ENCODE data around the gene WEE1. TPM values are rescaled to one million over a fixed set of nuclear protein-coding genes. Genes with fewer than 3 reads are reported as not detected.

The WEE1 gene
- total RNA-seq = 28.3 and 32.2 TPM in 2 replicates

DNA sequence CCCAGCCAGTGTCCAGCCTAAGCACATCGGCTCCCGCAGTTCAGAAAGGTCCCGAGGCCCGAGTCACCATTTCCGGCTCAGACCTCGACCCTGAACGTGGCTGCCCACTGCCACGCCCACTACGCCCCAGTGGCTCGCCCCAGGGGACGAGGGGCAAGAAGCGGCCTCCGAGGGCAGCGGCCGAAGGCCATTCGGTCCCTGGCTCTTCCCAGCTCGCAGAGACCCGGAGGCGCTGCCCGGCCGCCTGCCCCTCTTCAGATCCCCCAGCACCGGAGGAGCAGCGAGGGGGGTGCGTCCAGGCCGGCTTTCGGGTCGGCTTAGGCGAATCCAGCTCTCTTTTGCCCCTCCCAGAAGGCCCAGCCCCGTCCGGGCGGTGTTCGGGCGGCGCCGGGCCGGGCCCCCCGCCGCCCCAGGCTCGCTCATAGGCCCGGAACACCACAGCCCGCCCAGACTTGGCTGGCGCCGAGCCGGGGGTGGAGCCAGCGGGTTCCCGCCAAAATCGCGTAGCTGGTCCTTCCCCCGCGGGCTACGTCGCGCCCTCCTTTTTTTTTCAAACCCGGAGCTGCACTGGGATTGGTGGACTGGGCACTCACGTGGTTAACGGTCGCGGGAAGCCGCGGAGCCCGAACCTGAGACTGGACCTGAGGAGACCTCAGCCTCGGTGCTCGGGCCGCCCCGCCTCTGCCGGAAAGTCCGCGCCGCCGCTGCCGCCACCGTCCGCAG, at the start of gene WEE1:
WEE1 (plus strand) TSS at position 619 of the 723 bp plus-strand sequence. CDS start 264 bp downstream, outside the sequence.
- H3K36me3 ChIP-seq (ENCODE audit: insufficient read depth, low read length) = peaks cover 17% of the 10 kb centered on the region
- no peaks in the 10 kb centered on the region for H3K9me3 ChIP-seq (ENCODE audit: low read depth, low read length)
- TF ChIP-seq, protein P1, sequence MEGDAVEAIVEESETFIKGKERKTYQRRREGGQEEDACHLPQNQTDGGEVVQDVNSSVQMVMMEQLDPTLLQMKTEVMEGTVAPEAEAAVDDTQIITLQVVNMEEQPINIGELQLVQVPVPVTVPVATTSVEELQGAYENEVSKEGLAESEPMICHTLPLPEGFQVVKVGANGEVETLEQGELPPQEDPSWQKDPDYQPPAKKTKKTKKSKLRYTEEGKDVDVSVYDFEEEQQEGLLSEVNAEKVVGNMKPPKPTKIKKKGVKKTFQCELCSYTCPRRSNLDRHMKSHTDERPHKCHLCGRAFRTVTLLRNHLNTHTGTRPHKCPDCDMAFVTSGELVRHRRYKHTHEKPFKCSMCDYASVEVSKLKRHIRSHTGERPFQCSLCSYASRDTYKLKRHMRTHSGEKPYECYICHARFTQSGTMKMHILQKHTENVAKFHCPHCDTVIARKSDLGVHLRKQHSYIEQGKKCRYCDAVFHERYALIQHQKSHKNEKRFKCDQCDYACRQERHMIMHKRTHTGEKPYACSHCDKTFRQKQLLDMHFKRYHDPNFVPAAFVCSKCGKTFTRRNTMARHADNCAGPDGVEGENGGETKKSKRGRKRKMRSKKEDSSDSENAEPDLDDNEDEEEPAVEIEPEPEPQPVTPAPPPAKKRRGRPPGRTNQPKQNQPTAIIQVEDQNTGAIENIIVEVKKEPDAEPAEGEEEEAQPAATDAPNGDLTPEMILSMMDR (IDR thresholded peaks at IDR 0.05; ENCODE audit: extremely low read depth, low read depth, low read length) = no peak
- peaks cover 46% of the 10 kb centered on the region for H3K79me2 ChIP-seq (ENCODE audit: insufficient read depth, low read length)
- H3K27me3 ChIP-seq (ENCODE audit: insufficient read depth, low read length) = no peaks in the 10 kb centered on the region
- peak; percentile 97 for DNase-seq (ENCODE audit: insufficient read length, low spot score, missing footprints)
- H3K4me1 ChIP-seq (ENCODE audit: insufficient read depth, low read length) = peaks cover 45% of the 10 kb centered on the region
- no peaks in the 10 kb centered on the region for H4K20me1 ChIP-seq (ENCODE audit: insufficient read depth, low read length)
- peak within 1 kb of the TSS; percentile 90 for H3K4me3 ChIP-seq (ENCODE audit: insufficient read depth, low read length)
- peak within 1 kb of the TSS; percentile 81 for H2AFZ ChIP-seq (ENCODE audit: low read length)
- peak within 1 kb of the TSS; percentile 96 for H3K27ac ChIP-seq (ENCODE audit: low read depth, low read length)
- H3K4me2 ChIP-seq (ENCODE audit: insufficient read depth, low read length) = peak within 1 kb of the TSS; percentile 100

- H3K27me3 ChIP-seq (ENCODE audit: insufficient read depth, low read length) = no peaks in the 10 kb centered on the region
- no peaks in the 10 kb centered on the region for H3K9me3 ChIP-seq (ENCODE audit: low read depth, low read length)
- peak; percentile 37 for DNase-seq (ENCODE audit: insufficient read length, low spot score, missing footprints)
- peaks cover 5% of the 10 kb centered on the region for H3K36me3 ChIP-seq (ENCODE audit: insufficient read depth, low read length)
- H3K4me3 ChIP-seq (ENCODE audit: insufficient read depth, low read length) = no peak overlapping the region
- H4K20me1 ChIP-seq (ENCODE audit: insufficient read depth, low read length) = no peaks in the 10 kb centered on the region
- H3K79me2 ChIP-seq (ENCODE audit: insufficient read depth, low read length) = no peaks in the 10 kb centered on the region
- H3K4me1 ChIP-seq (ENCODE audit: insufficient read depth, low read length) = peaks cover 32% of the 10 kb centered on the region
- TF ChIP-seq, protein P1 (IDR thresholded peaks at IDR 0.05; ENCODE audit: extremely low read depth, low read depth, low read length) = no peak
- H3K4me2 ChIP-seq (ENCODE audit: insufficient read depth, low read length) = no peak overlapping the region
- H3K27ac ChIP-seq (ENCODE audit: low read depth, low read length) = no peak overlapping the region
- H2AFZ ChIP-seq (ENCODE audit: low read length) = no peak overlapping the region
These were observed 49.5 kb upstream of the WEE1 start for GRCh38 chr11:9524001-9524400.

DNA sequence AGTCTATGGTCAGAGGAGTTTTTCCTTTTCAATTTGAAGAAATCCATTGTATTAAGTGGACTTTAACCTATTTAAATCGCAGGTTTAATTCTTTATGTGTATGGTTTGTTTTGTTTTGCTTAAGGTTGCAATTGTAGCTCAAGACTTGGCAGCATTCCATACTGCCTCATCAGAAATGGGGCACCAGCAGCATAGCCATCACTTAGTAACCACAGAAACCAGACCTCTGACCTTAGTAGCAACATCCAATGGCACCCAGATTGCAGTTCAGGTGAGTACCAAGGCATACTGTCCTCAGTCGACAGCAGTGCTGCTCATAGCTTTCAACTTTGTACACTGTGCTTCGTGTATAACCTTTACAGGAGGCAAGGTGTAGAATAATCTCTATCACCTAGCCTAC, 48.4 kb upstream of the WEE1 start:
- DNase-seq (ENCODE audit: insufficient read length, low spot score, missing footprints) = no peak
- TF ChIP-seq, protein P1 (IDR thresholded peaks at IDR 0.05; ENCODE audit: extremely low read depth, low read depth, low read length) = no peak
- Histone ChIP-seq H3K4me2 (ENCODE audit: insufficient read depth, low read length) (no peak overlapping the region), H3K36me3 (ENCODE audit: insufficient read depth, low read length) (peaks cover 5% of the 10 kb centered on the region), H2AFZ (ENCODE audit: low read length) (no peak overlapping the region), H3K27ac (ENCODE audit: low read depth, low read length) (no peak overlapping the region), H3K4me3 (ENCODE audit: insufficient read depth, low read length) (no peak overlapping the region), H3K9me3 (ENCODE audit: low read depth, low read length) (no peaks in the 10 kb centered on the region), H3K27me3 (ENCODE audit: insufficient read depth, low read length) (no peaks in the 10 kb centered on the region), H4K20me1 (ENCODE audit: insufficient read depth, low read length) (no peaks in the 10 kb centered on the region), H3K79me2 (ENCODE audit: insufficient read depth, low read length) (no peaks in the 10 kb centered on the region), H3K4me1 (ENCODE audit: insufficient read depth, low read length) (peaks cover 38% of the 10 kb centered on the region)

DNA sequence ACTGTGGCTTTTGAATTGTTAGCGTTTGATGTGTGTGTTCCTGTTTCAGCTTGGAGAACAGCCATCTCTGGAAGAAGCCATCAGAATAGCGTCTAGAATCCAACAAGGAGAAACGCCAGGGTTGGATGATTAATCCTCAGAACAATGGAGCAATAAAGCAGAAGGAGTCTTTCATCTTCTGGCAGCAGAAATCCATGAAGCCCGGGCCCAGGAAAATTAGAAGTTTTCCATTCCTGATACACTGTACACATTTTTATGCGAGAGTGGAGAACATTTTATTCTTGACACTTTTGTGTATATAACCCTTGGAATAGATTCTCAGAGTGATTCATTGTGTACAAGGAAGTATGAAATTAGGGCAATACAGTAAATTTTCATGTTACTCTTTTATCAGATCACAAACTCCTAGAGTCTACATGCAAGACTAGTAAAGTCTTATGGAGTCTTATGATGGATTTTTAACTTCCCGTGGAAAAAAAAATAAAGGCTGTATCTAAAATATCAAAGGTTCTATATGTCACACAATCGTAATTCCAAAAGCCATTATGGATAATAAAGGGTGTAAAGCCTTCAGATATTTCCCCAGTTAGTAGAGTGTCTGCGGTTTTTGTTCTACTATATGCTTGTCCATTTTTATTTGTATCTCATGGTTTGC, 45.9 kb upstream of the WEE1 start:
- H3K27ac ChIP-seq (ENCODE audit: low read depth, low read length) = peak overlapping the region; percentile 77
- peaks cover 38% of the 10 kb centered on the region for H3K4me1 ChIP-seq (ENCODE audit: insufficient read depth, low read length)
- H3K27me3 ChIP-seq (ENCODE audit: insufficient read depth, low read length) = no peaks in the 10 kb centered on the region
- peak overlapping the region; percentile 4 for H2AFZ ChIP-seq (ENCODE audit: low read length)
- peak; percentile 76 for DNase-seq (ENCODE audit: insufficient read length, low spot score, missing footprints)
- H3K79me2 ChIP-seq (ENCODE audit: insufficient read depth, low read length) = no peaks in the 10 kb centered on the region
- peak overlapping the region; percentile 52 for H3K4me2 ChIP-seq (ENCODE audit: insufficient read depth, low read length)
- H3K9me3 ChIP-seq (ENCODE audit: low read depth, low read length) = no peaks in the 10 kb centered on the region
- peaks cover 5% of the 10 kb centered on the region for H3K36me3 ChIP-seq (ENCODE audit: insufficient read depth, low read length)
- no peaks in the 10 kb centered on the region for H4K20me1 ChIP-seq (ENCODE audit: insufficient read depth, low read length)
- TF ChIP-seq, protein P1 (IDR thresholded peaks at IDR 0.05; ENCODE audit: extremely low read depth, low read depth, low read length) = no peak
- peak overlapping the region; percentile 30 for H3K4me3 ChIP-seq (ENCODE audit: insufficient read depth, low read length)

All from osteoblast (primary cell).